Stomach (tissue), 4 donors: ENCODE data around the gene ZBTB7A.

Experiments used
- CTCF ChIP-seq, 7 experiments: fragments of 450-650 bp in 4 of 7; fragments of 200-600 bp in 3 of 7; sonication (generic) in 3 of 7; IDR thresholded peaks; one replicate each; pipeline ENCODE4 v1.5.1; 2016 to 2019; ENCODE audit warnings: antibody characterized with exemption in 7 of 7, control low read depth in 2 of 7, mild to moderate bottlenecking in 1 of 7
- EP300 ChIP-seq: sonication (generic); formaldehyde crosslinking; IDR thresholded peaks from one replicate; pipeline ENCODE4 v1.6.1; 2017; ENCODE audit warnings: antibody characterized with exemption
- POLR2A ChIP-seq, 4 donors: fragments of 450-650 bp; IDR thresholded peaks; one replicate each; pipeline ENCODE4 v1.6.1; 2016; ENCODE audit warnings: antibody characterized with exemption in 4 of 4, control low read depth in 2 of 4, mild to moderate bottlenecking in 1 of 4, moderate library complexity in 1 of 4
- POLR2AphosphoS5 ChIP-seq, 3 donors: sonication (generic); formaldehyde crosslinking; IDR thresholded peaks; one replicate each; pipeline ENCODE4 v1.6.1; 2016; ENCODE audit warnings: antibody characterized with exemption in 3 of 3

DNA sequence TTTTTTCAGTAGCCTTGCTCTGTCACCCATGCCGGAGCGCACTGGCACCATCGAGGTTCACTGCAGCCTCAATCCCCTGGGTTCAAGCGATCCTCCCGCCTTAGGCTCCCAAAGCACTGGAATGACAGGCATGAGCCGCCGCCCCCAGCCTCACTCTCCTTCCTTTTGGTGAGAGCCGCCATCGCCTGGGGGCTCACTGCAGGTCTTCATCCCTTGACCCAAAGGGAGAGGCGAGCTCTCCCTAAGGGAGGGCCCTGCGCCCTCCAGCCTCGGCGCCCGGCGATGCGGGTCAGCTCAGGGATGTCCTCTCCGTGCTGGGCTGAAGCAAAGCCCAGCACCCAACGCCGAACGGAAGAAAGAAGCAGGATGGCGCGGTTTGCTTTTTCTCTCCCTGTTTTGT, 23.2 kb upstream of the ZBTB7A start:
- no peak for TF ChIP-seq CTCF (IDR thresholded peaks at IDR 0.05)
- no peak for TF ChIP-seq POLR2A (IDR thresholded peaks at IDR 0.05)
- no peak for TF ChIP-seq POLR2AphosphoS5 (IDR thresholded peaks at IDR 0.05)
- no peak for TF ChIP-seq EP300
